Upper lobe of left lung (tissue), 4 donors: ENCODE results near the gene HTRA3.

Source experiments
- EP300 ChIP-seq, 4 donors: sonication (generic); formaldehyde crosslinking; IDR thresholded peaks; one replicate each; pipeline ENCODE4 v1.5.1; 2017; ENCODE audit warnings: antibody characterized with exemption in 4 of 4, control low read depth in 2 of 4
- POLR2AphosphoS5 ChIP-seq, 2 donors: sonication (generic); formaldehyde crosslinking; IDR thresholded peaks; one replicate each; pipeline ENCODE4 v1.5.1; 2017; ENCODE audit warnings: antibody characterized with exemption in 2 of 2

DNA sequence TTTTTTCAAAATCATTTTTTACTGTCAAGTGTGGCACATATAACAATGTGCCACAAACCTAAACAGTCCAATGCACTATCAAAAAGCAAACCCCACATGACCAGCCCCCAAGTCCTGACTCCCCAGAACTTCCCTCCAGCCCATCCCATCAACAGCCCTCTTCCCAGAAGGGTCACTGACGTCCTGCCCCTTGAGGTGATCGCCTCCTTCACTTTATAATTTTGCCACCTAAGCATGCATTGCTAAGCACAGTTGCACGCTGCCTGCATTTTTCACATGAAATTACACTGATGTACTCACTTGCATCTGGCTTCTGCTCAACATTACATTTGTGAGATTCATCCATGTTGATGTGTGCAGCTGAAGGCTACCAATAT is 42.5 kb downstream of the HTRA3 start:
- TF ChIP-seq EP300 (IDR thresholded peaks at IDR 0.05) = no peak
- TF ChIP-seq POLR2AphosphoS5 (IDR thresholded peaks at IDR 0.05) = no peak
